B cell (primary cell): ENCODE results near the gene RASGRP2.

Source experiments
- CTCF ChIP-seq: fragments of 200-600 bp; IDR thresholded peaks from one replicate; pipeline ENCODE4 v1.8.0; 2022; ENCODE audit warnings: antibody characterized with exemption, mild to moderate bottlenecking
- EZH2 ChIP-seq: IDR thresholded peaks from 2 replicates; pipeline ENCODE4 v1.6.1; 2012; ENCODE audit warnings: borderline replicate concordance, low read depth, mild to moderate bottlenecking, moderate library complexity, low read length; ENCODE audit not compliant: insufficient read depth, poor library complexity, severe bottlenecking

- TF ChIP-seq CTCF (no peak), EZH2 (no peak)
These were observed 19.0 kb upstream of the RASGRP2 start for GRCh38 chr11:64762674-64763525.
